NK-92 (cell line): Measurements from ENCODE around the gene CALHM6.

Experiments
- DNase-seq: peaks from one replicate; lab custom pipeline; 2025; ENCODE audit not compliant: unreplicated experiment; lab: John Stamatoyannopoulos, UW

Gene CALHM6

GRCh38 chr6:116461331-116461931 is at the start of gene CALHM6:
TSS of gene CALHM6 (plus strand) at chr6:116461375. CDS start at chr6:116461930, 555 bp downstream.
- DNase-seq = no peak

DNA sequence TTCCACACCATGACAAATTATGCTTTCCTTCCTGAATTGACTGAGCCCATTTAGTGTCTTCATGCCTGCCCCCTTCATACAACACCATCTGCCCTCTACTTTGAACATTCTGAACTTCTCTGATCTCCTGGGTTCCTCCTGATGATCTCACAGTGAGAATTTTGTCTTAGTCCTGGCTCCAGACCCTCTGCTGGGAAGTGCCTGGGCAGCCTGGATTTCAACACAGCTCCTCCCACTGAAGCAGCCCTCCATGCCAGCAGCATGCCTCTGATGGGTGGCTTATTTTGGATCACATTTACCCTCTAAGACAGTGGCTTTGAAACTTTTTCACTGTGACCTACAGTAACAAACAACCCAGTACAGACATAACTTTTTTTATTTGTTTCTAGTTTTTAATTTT is 48.9 kb upstream of the CALHM6 start:
- DNase-seq = no peak

- DNase-seq = no peak
Observed at GRCh38 chr6:116413357-116413756, 47.8 kb upstream of the CALHM6 start.

DNA sequence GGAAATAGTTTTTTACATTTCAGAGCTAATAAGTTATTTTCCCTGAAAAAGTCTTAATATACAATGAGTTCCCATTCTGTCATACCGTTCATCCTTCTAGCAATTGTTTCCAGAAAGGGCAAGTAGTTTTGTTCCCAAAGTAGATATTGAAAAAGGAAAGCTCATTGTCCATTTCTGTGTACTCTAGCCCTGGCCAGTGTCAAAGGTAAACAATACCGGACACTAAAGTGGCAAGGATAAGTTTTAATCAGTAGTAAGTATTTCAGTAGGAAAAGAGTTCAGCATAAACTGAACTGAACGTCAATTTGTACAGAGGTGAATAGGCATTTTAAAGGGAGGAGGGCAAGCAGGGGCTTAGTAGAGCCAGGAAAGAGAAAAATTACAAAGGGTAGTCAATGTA is 43.5 kb upstream of the CALHM6 start:
- DNase-seq = no peak

GRCh38 chr6:116419069-116419786 is 41.9 kb upstream of the CALHM6 start:
- no peak for DNase-seq

DNA sequence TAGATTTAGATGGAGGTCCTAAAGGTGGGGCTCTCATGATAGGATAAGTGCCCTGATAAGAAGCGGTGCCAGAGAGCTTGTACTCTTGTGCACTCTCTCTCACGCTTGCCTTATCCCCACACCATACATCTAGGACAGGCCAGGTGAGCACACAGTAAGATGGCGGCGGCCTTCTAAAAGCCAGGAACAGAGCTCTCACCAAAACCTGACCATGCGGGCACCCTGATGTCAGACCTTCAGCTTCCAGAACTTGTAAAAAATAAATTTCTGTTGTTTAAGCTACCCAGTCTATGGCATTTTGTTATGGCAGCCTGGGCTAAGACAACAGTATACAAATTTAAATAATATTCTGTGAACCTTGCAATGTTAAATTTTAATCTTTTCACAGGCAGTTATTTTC is 40.8 kb upstream of the CALHM6 start:
- DNase-seq = no peak

DNA sequence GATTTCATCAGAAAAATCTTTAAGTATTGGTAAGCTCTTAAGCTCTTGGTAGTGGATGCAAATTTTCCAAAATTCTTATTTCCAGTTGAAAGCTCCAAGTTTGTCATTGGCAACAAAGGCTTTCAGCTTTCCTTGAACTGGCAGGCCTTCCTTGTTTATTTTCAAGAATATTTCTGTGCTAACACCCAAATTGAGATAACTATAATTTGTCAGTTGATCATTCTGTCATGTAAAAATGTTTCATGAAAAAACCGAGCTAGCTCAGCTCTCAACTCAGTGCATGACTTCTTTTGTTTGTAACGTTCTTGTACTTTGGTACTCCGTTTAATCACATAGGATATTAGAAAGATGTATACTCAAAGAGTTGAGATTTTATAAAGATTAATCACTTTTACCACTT is 38.9 kb upstream of the CALHM6 start:
- DNase-seq = no peak

- DNase-seq = no peak
Observed at GRCh38 chr6:116424001-116424400, 37.2 kb upstream of the CALHM6 start.

DNA sequence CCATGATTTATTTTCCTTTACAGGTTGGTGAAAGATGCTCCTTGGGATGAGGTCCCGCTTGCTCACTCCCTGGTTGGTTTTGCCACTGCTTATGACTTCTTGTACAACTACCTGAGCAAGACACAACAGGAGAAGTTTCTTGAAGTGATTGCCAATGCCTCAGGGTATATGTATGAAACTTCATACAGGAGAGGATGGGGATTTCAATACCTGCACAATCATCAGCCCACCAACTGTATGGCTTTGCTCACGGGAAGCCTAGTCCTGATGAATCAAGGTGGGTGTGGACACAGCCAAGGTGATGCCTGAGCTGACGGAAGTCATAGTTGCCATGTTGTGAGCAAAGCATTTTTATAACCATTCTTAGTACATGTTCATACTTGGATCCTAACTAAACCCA is 34.6 kb upstream of the CALHM6 start:
- DNase-seq = no peak

- no peak for DNase-seq
Observed at GRCh38 chr6:116429111-116429510, 32.1 kb upstream of the CALHM6 start.

GRCh38 chr6:116430860-116431259 is 30.3 kb upstream of the CALHM6 start:
- DNase-seq = no peak

GRCh38 chr6:116431964-116432595 is 29.1 kb upstream of the CALHM6 start:
- no peak for DNase-seq

GRCh38 chr6:116433206-116433712 is 27.9 kb upstream of the CALHM6 start:
- DNase-seq = no peak

DNA sequence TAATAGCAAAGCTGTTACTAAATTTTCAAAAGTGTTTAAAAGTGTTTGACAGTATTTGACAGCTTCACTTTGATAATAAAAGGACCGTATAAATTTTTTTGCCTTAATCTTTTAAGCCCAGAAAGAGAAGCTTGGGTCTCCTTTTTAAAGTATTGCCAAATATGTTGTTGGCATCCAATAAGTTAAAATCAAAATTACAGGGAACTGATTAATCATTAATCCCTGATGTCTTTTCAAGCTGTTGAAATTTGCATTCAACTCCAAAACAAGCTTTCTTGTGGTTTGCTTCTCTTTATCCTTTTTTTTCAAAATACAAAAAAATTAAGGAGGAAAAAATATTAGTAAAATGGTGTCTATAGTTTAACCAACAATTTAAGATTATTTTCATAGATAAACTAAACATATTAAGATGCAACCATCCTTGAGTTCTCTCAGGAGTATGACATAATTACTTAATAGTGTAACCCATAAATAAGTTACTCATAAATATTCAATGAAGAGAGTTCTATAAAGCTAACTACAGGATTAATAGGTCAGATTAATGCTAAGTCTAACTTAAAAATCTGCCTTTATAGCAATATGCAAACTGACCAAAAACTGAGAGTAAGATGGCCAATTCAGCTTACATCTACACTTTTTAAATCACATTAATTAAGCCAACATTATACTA is 27.0 kb upstream of the CALHM6 start:
- DNase-seq = no peak

DNA sequence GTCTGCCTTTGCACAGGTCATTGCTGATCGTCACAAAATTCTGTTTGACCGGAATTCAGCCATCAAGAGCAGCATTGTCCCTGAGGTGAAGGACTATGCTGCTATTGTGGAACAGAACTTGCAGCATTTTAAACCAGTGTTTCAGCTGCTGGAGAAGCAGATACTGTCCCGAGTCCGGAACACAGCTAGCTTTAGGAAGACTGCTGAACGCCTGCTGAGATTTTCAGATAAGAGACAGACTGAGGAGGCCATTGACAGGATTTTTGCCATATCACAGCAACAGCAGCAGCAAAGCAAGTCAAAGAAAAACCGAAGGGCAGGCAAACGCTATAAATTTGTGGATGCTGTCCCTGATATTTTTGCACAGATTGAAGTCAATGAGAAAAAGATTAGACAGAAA is 24.6 kb upstream of the CALHM6 start:
- DNase-seq = no peak

GRCh38 chr6:116437656-116438055 is 23.5 kb upstream of the CALHM6 start:
- DNase-seq = no peak

GRCh38 chr6:116438590-116439448 is 22.4 kb upstream of the CALHM6 start:
- no peak for DNase-seq

- no peak for DNase-seq
Observed at GRCh38 chr6:116439522-116440051, 21.6 kb upstream of the CALHM6 start.

DNA sequence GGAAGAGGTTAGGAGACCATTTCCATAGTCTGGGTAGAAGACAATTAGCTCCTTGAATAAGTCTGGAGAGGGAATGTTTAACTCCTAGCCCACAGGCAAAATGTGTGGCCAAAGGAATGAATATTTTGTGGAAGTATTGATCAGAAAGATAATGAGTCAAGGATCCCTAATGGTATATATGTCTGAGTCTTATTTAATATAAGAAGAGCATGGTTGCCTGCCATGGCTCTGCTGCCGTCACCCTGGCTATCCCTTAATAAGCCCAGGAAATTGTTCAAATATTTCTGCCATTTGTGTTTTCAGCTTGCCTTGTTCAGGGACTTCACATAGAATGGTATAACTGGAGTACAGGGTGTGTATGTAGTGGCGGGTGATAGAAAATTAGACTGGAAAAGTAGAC is 18.1 kb upstream of the CALHM6 start:
- DNase-seq = no peak

DNA sequence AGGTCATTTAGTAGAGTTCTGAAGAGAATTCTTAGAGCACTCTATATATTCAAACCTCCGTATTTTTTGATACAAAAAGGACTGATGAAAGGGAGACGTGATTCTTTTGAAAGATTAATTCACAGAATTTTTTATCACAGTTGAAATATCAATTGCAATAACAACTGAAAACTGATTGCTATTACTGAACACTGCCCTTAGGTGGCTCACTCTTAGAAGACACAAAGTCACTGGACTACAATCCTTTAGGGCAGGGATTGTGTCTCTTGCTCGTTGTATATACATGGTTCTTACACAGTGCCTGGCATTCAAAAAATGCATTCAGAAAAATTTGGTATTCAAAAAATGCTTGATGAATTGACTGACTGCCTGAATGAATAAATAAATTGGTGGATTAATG is 17.1 kb upstream of the CALHM6 start:
- DNase-seq = no peak

- DNase-seq = no peak
Observed at GRCh38 chr6:116444575-116444974, 16.6 kb upstream of the CALHM6 start.
